Measurements from ENCODE around the gene FGF2.
"Not testable (repeated sequence)": the region's sequence is repeated elsewhere in the genome, so short reads cannot be mapped to it uniquely, and the experiment has no call there.

FGF2 gene

DNA sequence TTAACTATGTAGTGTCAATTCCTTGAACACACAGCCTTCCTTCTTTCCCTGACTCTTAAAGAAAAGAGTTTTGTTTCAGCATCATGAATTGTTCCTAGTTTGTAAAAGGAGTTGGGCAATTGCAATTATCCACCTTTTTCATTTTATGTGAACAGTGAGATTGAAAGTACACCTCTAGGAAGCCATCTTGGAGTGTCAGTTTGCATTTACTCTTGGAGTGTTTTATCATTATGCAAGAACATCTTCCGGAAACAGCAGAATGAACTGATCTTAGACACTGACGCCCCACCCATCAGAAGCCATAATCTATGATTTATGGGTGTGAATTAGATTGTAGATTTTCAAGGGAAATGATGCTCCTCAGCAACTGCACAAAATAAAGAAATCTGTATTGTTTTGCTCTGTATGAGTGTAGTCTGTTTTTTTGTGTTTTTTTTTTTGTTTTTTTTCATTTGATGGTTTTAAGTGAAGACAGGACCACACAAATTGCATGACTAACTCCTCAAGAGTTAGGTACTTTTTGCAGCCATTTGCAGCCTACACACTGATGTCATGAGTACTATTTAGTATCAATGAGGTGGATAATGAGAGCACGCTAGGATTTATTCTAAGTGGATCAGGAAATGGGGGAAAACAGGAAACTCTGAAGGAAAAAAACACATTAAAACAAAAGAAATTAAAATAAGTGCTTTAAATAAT, 19.5 kb upstream of the FGF2 start:
- ChIA-PET POLR2A (no interaction called here), CTCF (no interaction called here)
- no peak for DNase-seq (ENCODE audit: low read depth, low spot score)
- TF ChIP-seq, protein P1, sequence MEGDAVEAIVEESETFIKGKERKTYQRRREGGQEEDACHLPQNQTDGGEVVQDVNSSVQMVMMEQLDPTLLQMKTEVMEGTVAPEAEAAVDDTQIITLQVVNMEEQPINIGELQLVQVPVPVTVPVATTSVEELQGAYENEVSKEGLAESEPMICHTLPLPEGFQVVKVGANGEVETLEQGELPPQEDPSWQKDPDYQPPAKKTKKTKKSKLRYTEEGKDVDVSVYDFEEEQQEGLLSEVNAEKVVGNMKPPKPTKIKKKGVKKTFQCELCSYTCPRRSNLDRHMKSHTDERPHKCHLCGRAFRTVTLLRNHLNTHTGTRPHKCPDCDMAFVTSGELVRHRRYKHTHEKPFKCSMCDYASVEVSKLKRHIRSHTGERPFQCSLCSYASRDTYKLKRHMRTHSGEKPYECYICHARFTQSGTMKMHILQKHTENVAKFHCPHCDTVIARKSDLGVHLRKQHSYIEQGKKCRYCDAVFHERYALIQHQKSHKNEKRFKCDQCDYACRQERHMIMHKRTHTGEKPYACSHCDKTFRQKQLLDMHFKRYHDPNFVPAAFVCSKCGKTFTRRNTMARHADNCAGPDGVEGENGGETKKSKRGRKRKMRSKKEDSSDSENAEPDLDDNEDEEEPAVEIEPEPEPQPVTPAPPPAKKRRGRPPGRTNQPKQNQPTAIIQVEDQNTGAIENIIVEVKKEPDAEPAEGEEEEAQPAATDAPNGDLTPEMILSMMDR (IDR thresholded peaks at IDR 0.05; ENCODE audit: insufficient read depth, low read length, missing control alignments): no peak
- no peak overlapping the region for H3K4me3 ChIP-seq (ENCODE audit: low read depth, low read length)

- ChIA-PET CTCF (interaction anchor here (0.9 kb wide), 1 partner anchor 53 kb away, joined by 3 read pairs; no protein-coding TSS in a partner anchor), POLR2A (interaction anchor here (0.6 kb wide), 1 partner anchor 50 kb away, joined by 3 read pairs; no protein-coding TSS in a partner anchor)
- DNase-seq (ENCODE audit: low read depth, low spot score): no peak
Observed at GRCh38 chr4:122810669-122811068, 16.0 kb upstream of the FGF2 start.

GRCh38 chr4:122811781-122812180, 14.8 kb upstream of the FGF2 start:
- CTCF ChIA-PET; DNase-seq (ENCODE audit: low read depth, low spot score); POLR2A ChIA-PET; H3K4me3 ChIP-seq (ENCODE audit: low read depth, low read length): not testable (repeated sequence)

More at GRCh38 chr4:122810669-122811068, 16.0 kb upstream of the FGF2 start:
- H3K4me3 ChIP-seq (ENCODE audit: low read depth, low read length): no peak overlapping the region
- TF ChIP-seq, protein P1 (IDR thresholded peaks at IDR 0.05; ENCODE audit: insufficient read depth, low read length, missing control alignments): no peak

GRCh38 chr4:122812823-122813222, 13.8 kb upstream of the FGF2 start:
- H3K4me3 ChIP-seq (ENCODE audit: low read depth, low read length); DNase-seq (ENCODE audit: low read depth, low spot score); POLR2A ChIA-PET: not testable (repeated sequence)
- CTCF ChIA-PET: interaction anchor here (0.7 kb wide), 1 partner anchor 762 kb away, joined by 3 read pairs; no protein-coding TSS in a partner anchor

GRCh38 chr4:122814426-122814825, 12.2 kb upstream of the FGF2 start:
- TF ChIP-seq, protein P1 (IDR thresholded peaks at IDR 0.05; ENCODE audit: insufficient read depth, low read length, missing control alignments): no peak
- ChIA-PET CTCF (no interaction called here), POLR2A (no interaction called here)
- no peak for DNase-seq (ENCODE audit: low read depth, low spot score)
- H3K4me3 ChIP-seq (ENCODE audit: low read depth, low read length): no peak overlapping the region

DNA sequence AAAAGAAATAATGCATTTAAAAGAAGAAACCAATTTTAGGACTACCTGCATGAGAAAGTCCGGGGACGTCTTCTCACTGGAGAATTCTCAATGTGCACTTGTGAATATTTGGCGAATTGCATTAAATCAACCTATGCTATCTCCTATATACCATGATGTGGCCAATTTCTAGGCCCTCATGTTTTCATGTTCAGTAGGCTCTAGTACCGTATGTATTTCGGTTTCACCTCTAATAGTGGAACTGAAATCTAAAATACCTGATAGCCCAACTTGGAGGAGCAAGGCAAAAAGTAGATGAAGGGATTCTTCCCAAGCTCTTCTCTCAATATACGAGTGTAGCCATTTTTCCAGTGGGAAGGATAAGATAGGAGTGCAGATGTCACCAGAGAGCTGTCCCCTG, 11.4 kb upstream of the FGF2 start:
- no peak overlapping the region for H3K4me3 ChIP-seq (ENCODE audit: low read depth, low read length)
- ChIA-PET CTCF (no interaction called here), POLR2A (no interaction called here)
- TF ChIP-seq, protein P1 (IDR thresholded peaks at IDR 0.05; ENCODE audit: insufficient read depth, low read length, missing control alignments): no peak
- DNase-seq (ENCODE audit: low read depth, low spot score): no peak

DNA sequence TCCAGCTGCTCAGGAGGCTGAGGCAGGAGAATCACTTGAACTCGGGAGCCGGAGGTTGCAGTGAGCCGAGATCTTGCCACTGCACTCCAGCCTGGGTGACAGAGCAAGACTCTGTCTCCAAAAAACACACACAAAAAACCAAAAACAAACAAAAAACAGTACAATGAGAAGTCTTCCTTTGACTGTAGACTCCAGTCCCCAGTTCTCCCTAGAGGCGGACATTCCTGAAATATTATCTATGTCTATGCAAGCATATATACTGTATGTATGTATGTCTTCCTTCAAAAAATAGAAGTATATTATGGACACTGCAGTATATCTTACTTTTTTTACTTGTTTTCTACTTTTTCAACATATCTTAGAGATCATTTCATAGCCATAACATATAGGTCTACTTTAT, 10.2 kb upstream of the FGF2 start:
- CTCF ChIA-PET: no interaction called here
- no peak overlapping the region for H3K4me3 ChIP-seq (ENCODE audit: low read depth, low read length)
- no peak for DNase-seq (ENCODE audit: low read depth, low spot score)
- POLR2A ChIA-PET: no interaction called here
- TF ChIP-seq, protein P1 (IDR thresholded peaks at IDR 0.05; ENCODE audit: insufficient read depth, low read length, missing control alignments): no peak

All from AG04449 (cell line).